Suprapubic skin (tissue), 4 donors: ENCODE results near the gene PHLDB2.

Source experiments
- POLR2A ChIP-seq, 2 donors: fragments of 450-650 bp; IDR thresholded peaks; one replicate each; pipeline ENCODE4 v1.6.1; 2017; ENCODE audit warnings: antibody characterized with exemption in 2 of 2, mild to moderate bottlenecking in 2 of 2, moderate library complexity in 2 of 2
- POLR2AphosphoS5 ChIP-seq, 3 donors: sonication (generic); formaldehyde crosslinking; IDR thresholded peaks; one replicate each; pipeline ENCODE4 v1.6.1; 2017; ENCODE audit warnings: antibody characterized with exemption in 3 of 3
- TF ChIP-seq, protein P1 (sequence below), 2 donors: fragments of 200-600 bp in 1 of 2; fragments of 450-650 bp in 1 of 2; sonication (generic) in 1 of 2; IDR thresholded peaks; one replicate each; pipeline ENCODE4 v1.5.1; 2016 to 2019; ENCODE audit warnings: antibody characterized with exemption in 2 of 2, mild to moderate bottlenecking in 1 of 2, moderate library complexity in 1 of 2

DNA sequence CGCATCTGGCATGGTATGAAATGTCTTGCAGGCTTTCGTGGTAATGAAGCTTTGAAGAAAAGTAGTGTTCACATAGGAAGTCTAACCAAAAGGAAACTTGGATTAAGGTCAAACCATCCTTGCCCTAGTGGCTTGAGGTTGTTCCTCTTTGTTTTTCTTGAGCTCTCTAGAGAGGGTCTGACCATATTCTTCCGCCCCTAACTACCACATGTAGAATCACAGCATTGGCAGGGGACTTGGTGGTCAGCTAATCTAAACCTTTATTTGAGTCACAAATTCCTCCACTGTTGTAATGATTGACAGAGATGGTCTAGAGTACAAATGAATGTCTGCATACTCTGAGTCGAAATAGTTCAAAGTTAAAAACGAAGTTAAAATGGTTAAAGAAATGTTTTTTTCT lies 39.1 kb upstream of the PHLDB2 start:
- TF ChIP-seq POLR2A (IDR thresholded peaks at IDR 0.05), result no peak
- no peak for TF ChIP-seq POLR2AphosphoS5 (IDR thresholded peaks at IDR 0.05)
- TF ChIP-seq, protein P1, sequence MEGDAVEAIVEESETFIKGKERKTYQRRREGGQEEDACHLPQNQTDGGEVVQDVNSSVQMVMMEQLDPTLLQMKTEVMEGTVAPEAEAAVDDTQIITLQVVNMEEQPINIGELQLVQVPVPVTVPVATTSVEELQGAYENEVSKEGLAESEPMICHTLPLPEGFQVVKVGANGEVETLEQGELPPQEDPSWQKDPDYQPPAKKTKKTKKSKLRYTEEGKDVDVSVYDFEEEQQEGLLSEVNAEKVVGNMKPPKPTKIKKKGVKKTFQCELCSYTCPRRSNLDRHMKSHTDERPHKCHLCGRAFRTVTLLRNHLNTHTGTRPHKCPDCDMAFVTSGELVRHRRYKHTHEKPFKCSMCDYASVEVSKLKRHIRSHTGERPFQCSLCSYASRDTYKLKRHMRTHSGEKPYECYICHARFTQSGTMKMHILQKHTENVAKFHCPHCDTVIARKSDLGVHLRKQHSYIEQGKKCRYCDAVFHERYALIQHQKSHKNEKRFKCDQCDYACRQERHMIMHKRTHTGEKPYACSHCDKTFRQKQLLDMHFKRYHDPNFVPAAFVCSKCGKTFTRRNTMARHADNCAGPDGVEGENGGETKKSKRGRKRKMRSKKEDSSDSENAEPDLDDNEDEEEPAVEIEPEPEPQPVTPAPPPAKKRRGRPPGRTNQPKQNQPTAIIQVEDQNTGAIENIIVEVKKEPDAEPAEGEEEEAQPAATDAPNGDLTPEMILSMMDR (IDR thresholded peaks at IDR 0.05), result no peak
